GM21390 (cell line): ENCODE measurements around the gene LPAR6.

Source experiments
- ATAC-seq: cut with Tn5 transposase; IDR thresholded peaks from one replicate; pipeline ENCODE4 v1.9.1; 2021; ENCODE audit not compliant: unreplicated experiment

The LPAR6 gene

GRCh38 chr13:48380581-48380980 lies 32.3 kb downstream of the LPAR6 start:
- no peak for ATAC-seq

- ATAC-seq, result no peak
Observed at GRCh38 chr13:48377857-48378256, 35.1 kb downstream of the LPAR6 start.

- ATAC-seq, result no peak
Observed at GRCh38 chr13:48370815-48371214, 42.1 kb downstream of the LPAR6 start.

- no peak for ATAC-seq
Observed at GRCh38 chr13:48369988-48370387, 42.9 kb downstream of the LPAR6 start.
